H1 (cell line): ENCODE results near the gene RBMS1. TPM values are rescaled to one million over a fixed set of nuclear protein-coding genes. Genes with fewer than 3 reads are reported as not detected.
A peak's percentile ranks its signal among the peaks of the same experiment; 100 is the strongest.

Experiments
- CTCF ChIA-PET: fragments of 300-600 bp; sonication (Branson Sonifier 250); formaldehyde crosslinking; loops from one replicate; lab custom pipeline; 2021; ENCODE audit not compliant: partially characterized antibody; lab: Charles Lee
- POLR2A ChIA-PET: fragments of 300-600 bp; sonication (Branson Sonifier 250); formaldehyde crosslinking; loops from one replicate; lab custom pipeline; 2021; ENCODE audit warnings: inconsistent platforms; ENCODE audit not compliant: partially characterized antibody; lab: Charles Lee
- DNase-seq, 2 experiments: peaks; one replicate each; pipeline versions ENCODE4 v3.0.0 to v3.0.0-alpha.2; 2010 to 2022; ENCODE audit warnings: low spot score in 2 of 2, low read depth in 1 of 2, mixed read lengths in 1 of 2
- FAIRE-seq: peaks from 2 replicates; lab custom pipeline; 2011; peaks lifted over from hg19 to GRCh38; lab: Jason Lieb, UNC
- H2AFZ ChIP-seq: 2 replicates; pipeline ENCODE4 v1.8.1; 2012; ENCODE audit warnings: low read length, inconsistent platforms
- H2AK5ac ChIP-seq: 2 replicates; pipeline ENCODE4 v1.6.1; 2013; ENCODE audit warnings: low read depth, low read length
- H2BK120ac ChIP-seq: replicated peaks from 2 replicates; pipeline ENCODE3; 2013; ENCODE audit warnings: low read depth, low read length, inconsistent platforms
- H2BK12ac ChIP-seq: 2 replicates; pipeline ENCODE4 v1.6.1; 2013; ENCODE audit warnings: low read depth, low read length
- H2BK15ac ChIP-seq: 2 replicates; pipeline ENCODE4 v1.6.1; 2013; ENCODE audit warnings: low read length
- H2BK20ac ChIP-seq: 2 replicates; pipeline ENCODE4 v1.6.1; 2013; ENCODE audit warnings: low read length
- H2BK5ac ChIP-seq: 2 replicates; pipeline ENCODE4 v1.6.1; 2013; ENCODE audit warnings: low read depth, low read length
- H3K14ac ChIP-seq: 2 replicates; pipeline ENCODE4 v1.6.1; 2013; ENCODE audit warnings: inconsistent platforms; ENCODE audit not compliant: insufficient read length
- H3K18ac ChIP-seq: 2 replicates; pipeline ENCODE4 v1.6.1; 2013; ENCODE audit warnings: low read length; ENCODE audit errors: extremely low read depth
- H3K23ac ChIP-seq: 2 replicates; pipeline ENCODE4 v1.6.1; 2013; ENCODE audit warnings: inconsistent platforms; ENCODE audit not compliant: insufficient read length
- H3K23me2 ChIP-seq: 2 replicates; pipeline ENCODE4 v1.6.1; 2013; ENCODE audit warnings: low read depth, low read length
- H3K27ac ChIP-seq: 2 replicates; pipeline ENCODE4 v1.6.1; 2011; ENCODE audit warnings: low read depth, low read length, inconsistent platforms
- H3K27me3 ChIP-seq, 4 experiments: replicated peaks in 1 of 4; 1 replicate in 1 of 4; 2 replicates in 3 of 4; pipeline versions ENCODE4 v1.6.1 to v1.8.1; 2011 to 2013; ENCODE audit warnings: low read length in 3 of 4, mild to moderate bottlenecking in 3 of 4, inconsistent platforms in 2 of 4, mixed read lengths in 2 of 4, moderate library complexity in 1 of 4; ENCODE audit not compliant: control insufficient read depth in 3 of 4, insufficient read depth in 3 of 4; ENCODE audit errors: extremely low read depth in 1 of 4
- H3K36me3 ChIP-seq, 4 experiments: 2 replicates each; pipeline versions ENCODE4 v1.6.1 to v1.8.1; 2011 to 2013; ENCODE audit warnings: mild to moderate bottlenecking in 4 of 4, low read length in 3 of 4, moderate library complexity in 2 of 4, control low read depth in 1 of 4, inconsistent platforms in 1 of 4; ENCODE audit not compliant: insufficient read depth in 4 of 4, control insufficient read depth in 2 of 4
- H3K4ac ChIP-seq: replicated peaks from 2 replicates; pipeline ENCODE3; 2013; ENCODE audit warnings: low read length, low read depth, mixed read lengths, inconsistent platforms; ENCODE audit not compliant: insufficient read length
- H3K4me1 ChIP-seq, 4 experiments: replicated peaks in 1 of 4; 1 replicate in 1 of 4; 2 replicates in 3 of 4; pipeline versions ENCODE4 v1.6.1 to v1.8.1; 2011 to 2013; ENCODE audit warnings: low read length in 3 of 4, inconsistent platforms in 2 of 4, mixed read lengths in 1 of 4; ENCODE audit not compliant: insufficient read depth in 4 of 4, control insufficient read depth in 3 of 4
- H3K4me2 ChIP-seq, 2 experiments: 2 replicates each; pipeline versions ENCODE4 v1.6.1 to v1.8.1; 2011 to 2013; ENCODE audit warnings: low read depth in 2 of 2, low read length in 2 of 2, control low read depth in 1 of 2, inconsistent platforms in 1 of 2, mild to moderate bottlenecking in 1 of 2; ENCODE audit not compliant: insufficient read depth in 1 of 2
- H3K4me3 ChIP-seq, 4 experiments: fragments of 200-600, 300-600 bp in 1 of 4; sonication (generic), shearing (Covaris generic), sonication (Bioruptor Twin) in 1 of 4; 2 replicates each; pipeline versions ENCODE4 v1.5.1 to v1.8.1; 2011 to 2016; ENCODE audit warnings: low read length in 4 of 4, low read depth in 3 of 4, control low read depth in 2 of 4, inconsistent platforms in 2 of 4, mild to moderate bottlenecking in 2 of 4, mixed read lengths in 1 of 4, moderate library complexity in 1 of 4; ENCODE audit not compliant: insufficient read depth in 2 of 4; ENCODE audit errors: extremely low read depth in 1 of 4
- H3K56ac ChIP-seq: replicated peaks from 2 replicates; pipeline ENCODE3; 2013; ENCODE audit warnings: low read depth, mild to moderate bottlenecking, mixed read lengths, low read length, inconsistent platforms; ENCODE audit not compliant: insufficient read length
- H3K79me1 ChIP-seq: 2 replicates; pipeline ENCODE4 v1.6.1; 2013; ENCODE audit warnings: low read depth, low read length, control low read depth
- H3K79me2 ChIP-seq, 2 experiments: 2 replicates each; pipeline versions ENCODE4 v1.6.1 to v1.8.1; 2012 to 2013; ENCODE audit warnings: low read length in 2 of 2, mild to moderate bottlenecking in 2 of 2, inconsistent platforms in 1 of 2; ENCODE audit not compliant: insufficient read depth in 2 of 2, control insufficient read depth in 1 of 2
- H3K9ac ChIP-seq, 4 experiments: replicated peaks in 1 of 4; 1 replicate in 1 of 4; 2 replicates in 3 of 4; pipeline versions ENCODE4 v1.6.1 to v1.8.1; 2011 to 2013; ENCODE audit warnings: low read depth in 3 of 4, low read length in 3 of 4, control low read depth in 2 of 4, mild to moderate bottlenecking in 2 of 4, moderate library complexity in 2 of 4, inconsistent platforms in 1 of 4; ENCODE audit errors: extremely low read depth in 1 of 4
- H3K9me3 ChIP-seq, 2 experiments: 2 replicates each; pipeline versions ENCODE4 v1.6.1 to v1.8.1; 2012 to 2013; ENCODE audit warnings: mild to moderate bottlenecking in 2 of 2, moderate library complexity in 2 of 2, control low read depth in 1 of 2, inconsistent platforms in 1 of 2, low read depth in 1 of 2, low read length in 1 of 2, mixed read lengths in 1 of 2; ENCODE audit not compliant: insufficient read depth in 2 of 2
- H4K20me1 ChIP-seq, 2 experiments: replicated peaks in 1 of 2; 2 replicates each; pipeline versions ENCODE3 to v1.8.1; 2011 to 2013; ENCODE audit warnings: inconsistent platforms in 2 of 2, low read length in 2 of 2, mild to moderate bottlenecking in 1 of 2; ENCODE audit not compliant: insufficient read depth in 2 of 2, control insufficient read depth in 1 of 2
- H4K5ac ChIP-seq: 2 replicates; pipeline ENCODE4 v1.6.1; 2013; ENCODE audit warnings: low read length, low read depth, mixed read lengths, inconsistent platforms; ENCODE audit not compliant: insufficient read length
- H4K8ac ChIP-seq: 2 replicates; pipeline ENCODE4 v1.8.0; 2013; ENCODE audit warnings: mild to moderate bottlenecking, moderate library complexity, low read length, inconsistent platforms; ENCODE audit not compliant: insufficient read depth; ENCODE audit errors: extremely low read depth
- H4K91ac ChIP-seq: replicated peaks from 2 replicates; pipeline ENCODE3; 2013; ENCODE audit warnings: low read length, mixed read lengths, inconsistent platforms; ENCODE audit not compliant: insufficient read length
- ASH2L ChIP-seq: fragments of 200-600, 300-600 bp; sonication (generic); IDR thresholded peaks from one replicate; pipeline ENCODE4 v1.7.1; 2017; ENCODE audit warnings: low read length
- CBX8 ChIP-seq: fragments of 300-800, 300-1000 bp; sonication (generic); IDR thresholded peaks from 2 replicates; pipeline ENCODE4 v1.7.1; 2016; ENCODE audit warnings: low read depth, low read length, borderline replicate concordance
- CREB1 ChIP-seq: IDR thresholded peaks from 2 replicates; pipeline ENCODE4 v1.6.1; 2012; ENCODE audit warnings: inconsistent platforms
- EGR1 ChIP-seq: IDR thresholded peaks from 2 replicates; pipeline ENCODE4 v1.6.1; 2011; ENCODE audit warnings: low read depth, low read length, borderline replicate concordance
- GTF2F1 ChIP-seq: IDR thresholded peaks from 2 replicates; pipeline ENCODE4 v1.6.1; 2012; ENCODE audit warnings: low read depth, low read length, improper control_type of control experiment, borderline replicate concordance
- RAD21 ChIP-seq, 2 experiments: IDR thresholded peaks in 1 of 2; conservative IDR thresholded peaks in 1 of 2; 2 replicates each; pipeline ENCODE4 v1.6.1; 2011; ENCODE audit warnings: low read depth in 2 of 2, low read length in 2 of 2, improper control_type of control experiment in 1 of 2, inconsistent platforms in 1 of 2, mild to moderate bottlenecking in 1 of 2, moderate library complexity in 1 of 2
- RFX5 ChIP-seq: IDR thresholded peaks from 2 replicates; pipeline ENCODE4 v1.6.1; 2011; ENCODE audit warnings: low read depth, low read length, improper control_type of control experiment, borderline replicate concordance
- RNF2 ChIP-seq: fragments of 200-900, 300-1000 bp; sonication (generic); IDR thresholded peaks from 2 replicates; pipeline ENCODE4 v1.7.1; 2016; ENCODE audit warnings: borderline replicate concordance, low read depth, mild to moderate bottlenecking, antibody characterized with exemption, low read length; ENCODE audit not compliant: poor library complexity, severe bottlenecking; ENCODE audit errors: missing control alignments
- polyA plus RNA-seq, 7 experiments: library from polyadenylated mRNA; depleted of rRNA in 3 of 7; stranded (reverse) in 5 of 7; unstranded in 2 of 7; fragments of >200 nt in 5 of 7; fragments of 200-250 nt in 2 of 7; gene quantifications; 1 replicate in 5 of 7; 2 replicates in 1 of 7; 4 replicates in 1 of 7; pipeline versions ENCODE4 v1.2.1 to v1.2.3, GENCODE V29; 2011 to 2013; ENCODE audit warnings: missing spikeins in 2 of 7, mixed read lengths in 2 of 7
- total RNA-seq: library from RNA; stranded (reverse); fragmentation: NEBNext Ultra II Directional; extraction: Animal tissue kit (Norgen Biotek cat#: 25700); gene quantifications from 2 replicates; pipeline ENCODE4 v1.2.1, GENCODE V29; 2021
- TF ChIP-seq, protein P1 (sequence below), 3 experiments: IDR thresholded peaks; 1 replicate in 2 of 3; 2 replicates in 1 of 3; pipeline versions ENCODE4 v1.5.1 to v1.6.1; 2011; ENCODE audit warnings: low read length in 3 of 3, mild to moderate bottlenecking in 3 of 3, inconsistent platforms in 2 of 3, low read depth in 1 of 3, moderate library complexity in 1 of 3; ENCODE audit not compliant: insufficient read depth in 1 of 3; ENCODE audit errors: control extremely low read depth in 1 of 3
- TF ChIP-seq, protein P2 (sequence below): IDR thresholded peaks from 2 replicates; pipeline ENCODE4 v1.6.1; 2012; ENCODE audit warnings: low read length, inconsistent platforms

Gene RBMS1
- total and polyA plus RNA-seq, 2 of the 8 experiments (the other 6 are each of a cell fraction or from before 2014, with no cell fraction given) = 53.7 to 60.0 TPM

GRCh38 chr2:160373666-160374065 lies 119.9 kb downstream of the RBMS1 start:
- Histone ChIP-seq H3K36me3 (no peaks in the 10 kb centered on the region), H2BK5ac (no peak overlapping the region), H4K20me1 (peaks cover 2 to 8% of the 10 kb centered on the region in 2 experiments), H4K8ac (no peak overlapping the region), H3K79me2 (peaks cover 4 to 81% of the 10 kb centered on the region in 2 experiments; a peak in 3 of 4 replicates), H4K5ac (no peak overlapping the region), H4K91ac (no peak overlapping the region), H3K23ac (no peak overlapping the region), H2AFZ (no peak overlapping the region), H3K23me2 (no peaks in the 10 kb centered on the region), H3K14ac (no peak overlapping the region), H3K9ac (no peak overlapping the region), H2BK20ac (no peak overlapping the region), H2BK15ac (no peak overlapping the region), H3K79me1 (peaks cover 2% of the 10 kb centered on the region; the same call in 1 of the 2 replicates), H3K27me3 (no peaks in the 10 kb centered on the region), H3K9me3 (no peaks in the 10 kb centered on the region), H2AK5ac (no peak overlapping the region), H2BK120ac (no peak overlapping the region), H3K4me3 (no peak overlapping the region), H3K56ac (no peak overlapping the region), H3K4me1 (peaks cover 2 to 20% (median 14%) of the 10 kb centered on the region in 4 experiments; a peak in 5 of 7 replicates), H2BK12ac (no peak overlapping the region), H3K27ac (no peak overlapping the region), H3K4me2 (no peak overlapping the region), H3K18ac (no peak overlapping the region), H3K4ac (peak overlapping the region; percentile 44)
- POLR2A ChIA-PET = no interaction called here
- DNase-seq (no peak), FAIRE-seq (no peak)
- CTCF ChIA-PET = interaction anchor here (0.5 to 1.6 kb wide), 3 partner anchors 56 to 117 kb away, joined by 3 to 6 read pairs (median 3); no protein-coding TSS in a partner anchor
- TF ChIP-seq, protein P1, sequence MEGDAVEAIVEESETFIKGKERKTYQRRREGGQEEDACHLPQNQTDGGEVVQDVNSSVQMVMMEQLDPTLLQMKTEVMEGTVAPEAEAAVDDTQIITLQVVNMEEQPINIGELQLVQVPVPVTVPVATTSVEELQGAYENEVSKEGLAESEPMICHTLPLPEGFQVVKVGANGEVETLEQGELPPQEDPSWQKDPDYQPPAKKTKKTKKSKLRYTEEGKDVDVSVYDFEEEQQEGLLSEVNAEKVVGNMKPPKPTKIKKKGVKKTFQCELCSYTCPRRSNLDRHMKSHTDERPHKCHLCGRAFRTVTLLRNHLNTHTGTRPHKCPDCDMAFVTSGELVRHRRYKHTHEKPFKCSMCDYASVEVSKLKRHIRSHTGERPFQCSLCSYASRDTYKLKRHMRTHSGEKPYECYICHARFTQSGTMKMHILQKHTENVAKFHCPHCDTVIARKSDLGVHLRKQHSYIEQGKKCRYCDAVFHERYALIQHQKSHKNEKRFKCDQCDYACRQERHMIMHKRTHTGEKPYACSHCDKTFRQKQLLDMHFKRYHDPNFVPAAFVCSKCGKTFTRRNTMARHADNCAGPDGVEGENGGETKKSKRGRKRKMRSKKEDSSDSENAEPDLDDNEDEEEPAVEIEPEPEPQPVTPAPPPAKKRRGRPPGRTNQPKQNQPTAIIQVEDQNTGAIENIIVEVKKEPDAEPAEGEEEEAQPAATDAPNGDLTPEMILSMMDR (IDR thresholded peaks at IDR 0.05; ENCODE audit: control extremely low read depth in 1 of 3, insufficient read depth in 1 of 3, low read depth in 1 of 3, low read length in 3 of 3) = no peak
- TF ChIP-seq RFX5 (no peak), EGR1 (no peak), RAD21 (IDR thresholded peaks at IDR 0.05 in 1 of 2, conservative IDR thresholded peaks at IDR 0.05 in 1 of 2; ENCODE audit: low read depth in 2 of 2, low read length in 2 of 2) (no peak), GTF2F1 (no peak), CREB1 (no peak), ASH2L (no peak), RNF2 (no peak), CBX8 (no peak)
- TF ChIP-seq, protein P2, sequence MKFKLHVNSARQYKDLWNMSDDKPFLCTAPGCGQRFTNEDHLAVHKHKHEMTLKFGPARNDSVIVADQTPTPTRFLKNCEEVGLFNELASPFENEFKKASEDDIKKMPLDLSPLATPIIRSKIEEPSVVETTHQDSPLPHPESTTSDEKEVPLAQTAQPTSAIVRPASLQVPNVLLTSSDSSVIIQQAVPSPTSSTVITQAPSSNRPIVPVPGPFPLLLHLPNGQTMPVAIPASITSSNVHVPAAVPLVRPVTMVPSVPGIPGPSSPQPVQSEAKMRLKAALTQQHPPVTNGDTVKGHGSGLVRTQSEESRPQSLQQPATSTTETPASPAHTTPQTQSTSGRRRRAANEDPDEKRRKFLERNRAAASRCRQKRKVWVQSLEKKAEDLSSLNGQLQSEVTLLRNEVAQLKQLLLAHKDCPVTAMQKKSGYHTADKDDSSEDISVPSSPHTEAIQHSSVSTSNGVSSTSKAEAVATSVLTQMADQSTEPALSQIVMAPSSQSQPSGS = no peak
